SU-DHL-6 (cell line): ENCODE results near the gene SMIM32.

Source experiments
- CTCF ChIP-seq: fragments of 200-600 bp; sonication (generic); IDR thresholded peaks from one replicate; pipeline ENCODE4 v1.5.1; 2017; ENCODE audit warnings: antibody characterized with exemption, mild to moderate bottlenecking, low read length, moderate library complexity; ENCODE audit not compliant: insufficient read depth, poor library complexity, severe bottlenecking
- EZH2phosphoT487 ChIP-seq: fragments of 200-600 bp; sonication (generic), shearing (Covaris generic); conservative IDR thresholded peaks from 2 replicates; pipeline ENCODE4 v1.6.1; 2018; ENCODE audit warnings: mild to moderate bottlenecking, antibody characterized with exemption, low read length, moderate library complexity, mixed read lengths

GRCh38 chr5:136201870-136202269 lies 8.9 kb upstream of the SMIM32 start:
- TF ChIP-seq CTCF (no peak), EZH2phosphoT487 (no peak)
